ENCODE results near the gene UPF2. TPM values are rescaled to one million over a fixed set of nuclear protein-coding genes. Genes with fewer than 3 reads are reported as not detected.

UPF2 gene
- total and polyA plus RNA-seq, 2 of the 4 experiments (the other 2 are of a cell fraction), result 9.2 to 14.3 TPM

GRCh38 chr10:11962176-11962575 lies 80.4 kb downstream of the UPF2 start:
- no peaks in the 10 kb centered on the region for H3K27me3 ChIP-seq (ENCODE audit: control insufficient read depth, insufficient read depth, low read length)
- H3K27ac ChIP-seq (ENCODE audit: insufficient read depth, low read length), result no peak overlapping the region
- no peak overlapping the region for H3K4me2 ChIP-seq (ENCODE audit: low read depth, low read length)
- no peak overlapping the region for H2AFZ ChIP-seq (replicated peaks; ENCODE audit: low read length, poor library complexity)
- no peak overlapping the region for H2BK5ac ChIP-seq (ENCODE audit: low read depth, low read length, poor library complexity, severe bottlenecking)
- no peak overlapping the region for H2BK15ac ChIP-seq (ENCODE audit: low read depth, low read length)
- no peak for TF ChIP-seq FOS (IDR thresholded peaks at IDR 0.05; ENCODE audit: low read depth, low read length)
- TF ChIP-seq RCOR1 (IDR thresholded peaks at IDR 0.05; ENCODE audit: insufficient replicate concordance, low read length), result no peak
- TF ChIP-seq RFX5 (IDR thresholded peaks at IDR 0.05; ENCODE audit: low read depth, low read length), result no peak
- no peak for TF ChIP-seq CEBPB (IDR thresholded peaks at IDR 0.05; ENCODE audit: low read depth, low read length)
- no peak for TF ChIP-seq POLR2A (IDR thresholded peaks at IDR 0.05; ENCODE audit: low read depth, low read length)
- TF ChIP-seq ELK1 (IDR thresholded peaks at IDR 0.05; ENCODE audit: borderline replicate concordance, low read depth, low read length), result no peak
- TF ChIP-seq, protein P1, sequence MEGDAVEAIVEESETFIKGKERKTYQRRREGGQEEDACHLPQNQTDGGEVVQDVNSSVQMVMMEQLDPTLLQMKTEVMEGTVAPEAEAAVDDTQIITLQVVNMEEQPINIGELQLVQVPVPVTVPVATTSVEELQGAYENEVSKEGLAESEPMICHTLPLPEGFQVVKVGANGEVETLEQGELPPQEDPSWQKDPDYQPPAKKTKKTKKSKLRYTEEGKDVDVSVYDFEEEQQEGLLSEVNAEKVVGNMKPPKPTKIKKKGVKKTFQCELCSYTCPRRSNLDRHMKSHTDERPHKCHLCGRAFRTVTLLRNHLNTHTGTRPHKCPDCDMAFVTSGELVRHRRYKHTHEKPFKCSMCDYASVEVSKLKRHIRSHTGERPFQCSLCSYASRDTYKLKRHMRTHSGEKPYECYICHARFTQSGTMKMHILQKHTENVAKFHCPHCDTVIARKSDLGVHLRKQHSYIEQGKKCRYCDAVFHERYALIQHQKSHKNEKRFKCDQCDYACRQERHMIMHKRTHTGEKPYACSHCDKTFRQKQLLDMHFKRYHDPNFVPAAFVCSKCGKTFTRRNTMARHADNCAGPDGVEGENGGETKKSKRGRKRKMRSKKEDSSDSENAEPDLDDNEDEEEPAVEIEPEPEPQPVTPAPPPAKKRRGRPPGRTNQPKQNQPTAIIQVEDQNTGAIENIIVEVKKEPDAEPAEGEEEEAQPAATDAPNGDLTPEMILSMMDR (conservative IDR thresholded peaks at IDR 0.05; ENCODE audit: low read depth, low read length), result no peak
- no peak for TF ChIP-seq BHLHE40 (IDR thresholded peaks at IDR 0.05; ENCODE audit: low read depth, low read length)
- TF ChIP-seq MAFK (IDR thresholded peaks at IDR 0.05; ENCODE audit: low read depth, low read length), result no peak
- TF ChIP-seq MAZ (IDR thresholded peaks at IDR 0.05; ENCODE audit: borderline replicate concordance, low read depth, low read length), result no peak
- TF ChIP-seq RAD21 (IDR thresholded peaks at IDR 0.05; ENCODE audit: low read length), result no peak
- no peak for TF ChIP-seq NFE2L2 (IDR thresholded peaks at IDR 0.05; ENCODE audit: low read depth, low read length)
- TF ChIP-seq MXI1 (IDR thresholded peaks at IDR 0.05; ENCODE audit: borderline replicate concordance, low read depth, low read length), result no peak
- no peak for TF ChIP-seq SMC3 (IDR thresholded peaks at IDR 0.05; ENCODE audit: low read depth, low read length)
- no peak for TF ChIP-seq CHD1 (IDR thresholded peaks at IDR 0.05; ENCODE audit: low read depth, low read length)
- TF ChIP-seq USF2 (IDR thresholded peaks at IDR 0.05; ENCODE audit: low read depth, low read length), result no peak
- in situ Hi-C loops (cut with MboI; ENCODE audit: low sequenced_read_pairs) (no loop called here), intact Hi-C loops (cut with micrococcal nuclease) (no loop called here), dilution Hi-C loops (cut with HindIII; ENCODE audit: low sequenced_read_pairs, unreplicated experiment) (no loop called here)
- H3K56ac ChIP-seq (ENCODE audit: extremely low read depth, insufficient read depth, low read length), result no peak overlapping the region
- no peak overlapping the region for H3K18ac ChIP-seq (ENCODE audit: low read depth, low read length)
- ChIA-PET POLR2A (ENCODE audit: unreplicated experiment) (no interaction called here), CTCF (no interaction called here)
- H3K23ac ChIP-seq (ENCODE audit: low read depth, low read length), result no peak overlapping the region
- BruUV-seq (replicated peaks), result no TSS peak
- peaks cover 36% of the 10 kb centered on the region for H3K36me3 ChIP-seq (ENCODE audit: control insufficient read depth, insufficient read depth, low read length)
- no peak overlapping the region for H4K8ac ChIP-seq (ENCODE audit: low read depth in 2 of 2, low read length in 2 of 2)
- H2BK20ac ChIP-seq (ENCODE audit: low read depth, low read length), result no peak overlapping the region
- no peak overlapping the region for H3K9ac ChIP-seq (ENCODE audit: low read depth, low read length)
- no peaks in the 10 kb centered on the region for H4K20me1 ChIP-seq (ENCODE audit: insufficient read depth, low read length)
- DNase-seq, result no peak
- H3K4me3 ChIP-seq (ENCODE audit: insufficient read depth, low read depth, low read length), result no peak overlapping the region
- H4K91ac ChIP-seq (ENCODE audit: insufficient read depth, low read depth, low read length), result no peak overlapping the region
- no peak overlapping the region for H2AK9ac ChIP-seq (replicated peaks; ENCODE audit: low read depth, low read length, poor library complexity)
- ATAC-seq (ENCODE audit: low read depth), result no peak
- H3K4ac ChIP-seq (ENCODE audit: low read depth, low read length), result no peak overlapping the region
- H3K4me1 ChIP-seq (ENCODE audit: control insufficient read depth, insufficient read depth, low read length), result no peaks in the 10 kb centered on the region
- H3K14ac ChIP-seq (replicated peaks; ENCODE audit: low read depth, low read length), result no peak overlapping the region
- H2AK5ac ChIP-seq (ENCODE audit: low read depth, low read length), result no peak overlapping the region
- H3K9me1 ChIP-seq (ENCODE audit: insufficient read depth, low read length), result no peaks in the 10 kb centered on the region
- H2BK120ac ChIP-seq (ENCODE audit: low read depth, low read length), result no peak overlapping the region
- WGBS, 2 experiments (ENCODE audit: extremely low coverage in 2 of 2, insufficient read length in 1 of 2), result 100% methylated on average over 1 of the region's 2 CpGs; no CpG with 5 or more reads in 1 of the 2 experiments
- H3K9me3 ChIP-seq (ENCODE audit: control insufficient read depth, insufficient read depth, low read length), result no peaks in the 10 kb centered on the region
- H3K79me1 ChIP-seq (ENCODE audit: low read depth in 1 of 2, low read length in 2 of 2), result no peaks in the 10 kb centered on the region
- no peak overlapping the region for H4K5ac ChIP-seq (ENCODE audit: low read depth, low read length)
